MM.1S (cell line): Measurements from ENCODE around the gene LDLRAD4.

Source experiments
- DNase-seq: peaks from one replicate; pipeline ENCODE4 v3.0.0-alpha.2; 2015
- H2AFZ ChIP-seq: fragments of 300-600 bp; sonication (generic); 2 replicates; pipeline ENCODE4 v1.6.0; 2016; ENCODE audit warnings: antibody characterized with exemption, low read length
- H3F3A ChIP-seq: fragments of 300-600 bp; sonication (generic); 2 replicates; pipeline ENCODE4 v1.6.1; 2016; ENCODE audit warnings: mild to moderate bottlenecking, antibody characterized with exemption, low read length, moderate library complexity, mixed read lengths; ENCODE audit not compliant: insufficient read depth
- H3K27ac ChIP-seq: fragments of 300-600 bp; sonication (generic); 2 replicates; pipeline ENCODE4 v1.5.1; 2016; ENCODE audit warnings: mild to moderate bottlenecking, low read length
- H3K27me3 ChIP-seq: fragments of 300-600 bp; sonication (generic); replicated peaks from 2 replicates; pipeline ENCODE4 v1.6.0; 2016; ENCODE audit warnings: low read length; ENCODE audit not compliant: insufficient read depth
- H3K36me3 ChIP-seq: fragments of 300-600 bp; sonication (generic); replicated peaks from 2 replicates; pipeline ENCODE4 v1.6.1; 2016; ENCODE audit warnings: mild to moderate bottlenecking, low read length, mixed read lengths; ENCODE audit not compliant: insufficient read depth
- H3K4me1 ChIP-seq: fragments of 300-600 bp; sonication (generic); 2 replicates; pipeline ENCODE4 v1.6.1; 2016; ENCODE audit warnings: low read length, mixed read lengths
- H3K4me2 ChIP-seq: fragments of 300-600 bp; sonication (generic); 2 replicates; pipeline ENCODE4 v1.6.0; 2016; ENCODE audit warnings: low read depth, low read length
- H3K4me3 ChIP-seq: fragments of 300-600 bp; sonication (generic); 2 replicates; pipeline ENCODE4 v1.5.1; 2016; ENCODE audit warnings: low read length, mixed read lengths
- H3K79me2 ChIP-seq: fragments of 300-600 bp; sonication (generic); 2 replicates; pipeline ENCODE4 v1.6.1; 2016; ENCODE audit warnings: mixed run types, low read length, mixed read lengths
- H3K9ac ChIP-seq: fragments of 300-600 bp; sonication (generic); 2 replicates; pipeline ENCODE4 v1.6.1; 2016; ENCODE audit warnings: low read length, mixed read lengths
- H3K9me2 ChIP-seq: fragments of 300-600 bp; sonication (generic); replicated peaks from 2 replicates; pipeline ENCODE4 v1.6.1; 2016; ENCODE audit warnings: mild to moderate bottlenecking, low read length, mixed read lengths; ENCODE audit not compliant: insufficient read depth
- H3K9me3 ChIP-seq: fragments of 300-600 bp; sonication (generic); replicated peaks from 2 replicates; pipeline ENCODE4 v1.6.1; 2016; ENCODE audit warnings: mild to moderate bottlenecking, low read length, mixed read lengths; ENCODE audit not compliant: insufficient read depth
- H4K20me1 ChIP-seq: fragments of 300-600 bp; sonication (generic); 2 replicates; pipeline ENCODE4 v1.6.1; 2016; ENCODE audit warnings: mild to moderate bottlenecking, low read length, moderate library complexity, mixed read lengths; ENCODE audit not compliant: insufficient read depth
- CTCF ChIP-seq: fragments of 300-600 bp; sonication (generic); IDR thresholded peaks from 2 replicates; pipeline ENCODE4 v1.5.1; 2016; ENCODE audit warnings: antibody characterized with exemption, low read length, mixed read lengths
- EZH2 ChIP-seq: fragments of 300-600 bp; sonication (generic); optimal IDR thresholded peaks from 2 replicates; pipeline ENCODE3; 2017; ENCODE audit warnings: low read depth, mild to moderate bottlenecking, antibody characterized with exemption, low read length, mixed read lengths
- EZH2phosphoT487 ChIP-seq: fragments of 300-600 bp; sonication (generic); IDR thresholded peaks from 2 replicates; pipeline ENCODE4 v1.6.1; 2018; ENCODE audit warnings: antibody characterized with exemption, low read length

Gene LDLRAD4

GRCh38 chr18:13175754-13176210 is 42.8 kb upstream of the LDLRAD4 start:
- Histone ChIP-seq H4K20me1 (no peaks in the 10 kb centered on the region), H3K9me2 (no peaks in the 10 kb centered on the region), H3K9ac (no peak overlapping the region), H3F3A (no peaks in the 10 kb centered on the region), H3K4me3 (no peak overlapping the region), H3K36me3 (no peaks in the 10 kb centered on the region), H3K27ac (no peak overlapping the region), H3K79me2 (no peaks in the 10 kb centered on the region), H3K4me2 (no peak overlapping the region), H3K27me3 (no peaks in the 10 kb centered on the region), H3K9me3 (no peaks in the 10 kb centered on the region), H2AFZ (no peak overlapping the region), H3K4me1 (no peaks in the 10 kb centered on the region)
- no peak for DNase-seq
- TF ChIP-seq EZH2phosphoT487 (no peak), CTCF (no peak), EZH2 (no peak)

GRCh38 chr18:13176847-13177246 is 41.7 kb upstream of the LDLRAD4 start:
- no peak for DNase-seq
- no peaks in the 10 kb centered on the region for H3K27me3 ChIP-seq
- H3K4me2 ChIP-seq = no peak overlapping the region
- no peaks in the 10 kb centered on the region for H4K20me1 ChIP-seq
- H3K9me3 ChIP-seq = no peaks in the 10 kb centered on the region
- H3K9me2 ChIP-seq = no peaks in the 10 kb centered on the region
- H3K4me3 ChIP-seq = no peak overlapping the region
- H3F3A ChIP-seq = no peaks in the 10 kb centered on the region
- H3K36me3 ChIP-seq = no peaks in the 10 kb centered on the region
- no peaks in the 10 kb centered on the region for H3K4me1 ChIP-seq
- no peak overlapping the region for H2AFZ ChIP-seq
- H3K9ac ChIP-seq = no peak overlapping the region
- H3K79me2 ChIP-seq = no peaks in the 10 kb centered on the region
- TF ChIP-seq EZH2 (no peak), EZH2phosphoT487 (no peak), CTCF (no peak)
- no peak overlapping the region for H3K27ac ChIP-seq

GRCh38 chr18:13178197-13178596 is 40.4 kb upstream of the LDLRAD4 start:
- Histone ChIP-seq H3K9ac (no peak overlapping the region), H3K27ac (no peak overlapping the region), H3F3A (no peaks in the 10 kb centered on the region), H3K4me2 (no peak overlapping the region), H3K79me2 (no peaks in the 10 kb centered on the region), H2AFZ (no peak overlapping the region), H3K36me3 (no peaks in the 10 kb centered on the region), H4K20me1 (no peaks in the 10 kb centered on the region), H3K4me3 (no peak overlapping the region), H3K27me3 (no peaks in the 10 kb centered on the region), H3K9me3 (no peaks in the 10 kb centered on the region), H3K9me2 (no peaks in the 10 kb centered on the region), H3K4me1 (no peaks in the 10 kb centered on the region)
- no peak for DNase-seq
- no peak for TF ChIP-seq EZH2phosphoT487

GRCh38 chr18:13178976-13179375 is 39.6 kb upstream of the LDLRAD4 start:
- H3K9ac ChIP-seq = no peak overlapping the region
- H3K9me3 ChIP-seq = no peaks in the 10 kb centered on the region
- DNase-seq = no peak
- H3K36me3 ChIP-seq = no peaks in the 10 kb centered on the region
- H3K27ac ChIP-seq = no peak overlapping the region
- H4K20me1 ChIP-seq = no peaks in the 10 kb centered on the region
- H3K27me3 ChIP-seq = no peaks in the 10 kb centered on the region
- H3K79me2 ChIP-seq = no peaks in the 10 kb centered on the region
- no peaks in the 10 kb centered on the region for H3F3A ChIP-seq
- H3K9me2 ChIP-seq = no peaks in the 10 kb centered on the region
- H3K4me2 ChIP-seq = no peak overlapping the region
- H2AFZ ChIP-seq = no peak overlapping the region
- TF ChIP-seq EZH2phosphoT487 (no peak), CTCF (no peak), EZH2 (no peak)
- H3K4me1 ChIP-seq = no peaks in the 10 kb centered on the region
- no peak overlapping the region for H3K4me3 ChIP-seq
